Muscle layer of duodenum (tissue), 2 donors: ENCODE measurements around the gene MARK4.
"Not testable (repeated sequence)": the region's sequence is repeated elsewhere in the genome, so short reads cannot be mapped to it uniquely, and the experiment has no call there.

Experiments
- H3K27ac ChIP-seq: one replicate; pipeline ENCODE4 v1.7.0; 2013; ENCODE audit warnings: mild to moderate bottlenecking, low read length
- H3K27me3 ChIP-seq: one replicate; pipeline ENCODE4 v1.7.0; 2013; ENCODE audit warnings: low read depth, mild to moderate bottlenecking, control low read depth, low read length
- H3K36me3 ChIP-seq, 2 donors: one replicate each; pipeline ENCODE4 v1.7.0; 2013; ENCODE audit warnings: low read length in 2 of 2, control low read depth in 1 of 2, mild to moderate bottlenecking in 1 of 2; ENCODE audit not compliant: insufficient read depth in 2 of 2, control insufficient read depth in 1 of 2
- H3K4me1 ChIP-seq, 2 donors: one replicate each; pipeline ENCODE4 v1.7.0; 2013; ENCODE audit warnings: low read length in 2 of 2, mild to moderate bottlenecking in 2 of 2, control low read depth in 1 of 2, moderate library complexity in 1 of 2; ENCODE audit not compliant: insufficient read depth in 2 of 2, control insufficient read depth in 1 of 2
- H3K4me3 ChIP-seq, 2 donors: one replicate each; pipeline ENCODE4 v1.7.0; 2013; ENCODE audit warnings: low read length in 2 of 2, low read depth in 1 of 2, mild to moderate bottlenecking in 1 of 2
- H3K9me3 ChIP-seq, 2 donors: one replicate each; pipeline ENCODE4 v1.7.0; 2013; ENCODE audit warnings: low read length in 2 of 2, control low read depth in 1 of 2, mild to moderate bottlenecking in 1 of 2; ENCODE audit not compliant: control insufficient read depth in 1 of 2
- donor health status: healthy.

The MARK4 gene

GRCh38 chr19:45218911-45219743 lies 31.9 kb upstream of the MARK4 start:
- Histone ChIP-seq H3K27me3 (peaks cover 30% of the 10 kb centered on the region), H3K36me3 (no peaks in the 10 kb centered on the region), H3K4me1 (peaks cover 0 to 13% of the 10 kb centered on the region in 2 donors), H3K27ac (no peak overlapping the region), H3K9me3 (no peaks in the 10 kb centered on the region), H3K4me3 (no peak overlapping the region)

GRCh38 chr19:45222724-45223123 lies 28.3 kb upstream of the MARK4 start:
- H3K4me3 ChIP-seq = no peak overlapping the region
- H3K4me1 ChIP-seq = peaks cover 0 to 1% of the 10 kb centered on the region in 2 donors
- H3K27ac ChIP-seq = no peak overlapping the region
- peaks cover 2% of the 10 kb centered on the region for H3K27me3 ChIP-seq
- H3K9me3 ChIP-seq = no peaks in the 10 kb centered on the region
- no peaks in the 10 kb centered on the region for H3K36me3 ChIP-seq

GRCh38 chr19:45223879-45224278 lies 27.2 kb upstream of the MARK4 start:
- no peak overlapping the region for H3K4me3 ChIP-seq
- H3K9me3 ChIP-seq = no peaks in the 10 kb centered on the region
- no peaks in the 10 kb centered on the region for H3K27me3 ChIP-seq
- H3K36me3 ChIP-seq = no peaks in the 10 kb centered on the region
- H3K27ac ChIP-seq = no peak overlapping the region
- H3K4me1 ChIP-seq = no peaks in the 10 kb centered on the region

GRCh38 chr19:45224645-45225044 lies 26.4 kb upstream of the MARK4 start:
- Histone ChIP-seq H3K4me1 (no peaks in the 10 kb centered on the region), H3K36me3 (no peaks in the 10 kb centered on the region), H3K27ac (no peak overlapping the region), H3K27me3 (no peaks in the 10 kb centered on the region), H3K9me3 (no peaks in the 10 kb centered on the region), H3K4me3 (no peak overlapping the region)

GRCh38 chr19:45229056-45229455 lies 22.0 kb upstream of the MARK4 start:
- not testable (repeated sequence) for H3K4me3 ChIP-seq, H3K9me3 ChIP-seq, H3K36me3 ChIP-seq, H3K4me1 ChIP-seq, H3K27ac ChIP-seq, H3K27me3 ChIP-seq

GRCh38 chr19:45231891-45232290 lies 19.2 kb upstream of the MARK4 start:
- no peak overlapping the region for H3K27ac ChIP-seq
- no peaks in the 10 kb centered on the region for H3K4me1 ChIP-seq
- no peaks in the 10 kb centered on the region for H3K9me3 ChIP-seq
- H3K4me3 ChIP-seq = no peak overlapping the region
- no peaks in the 10 kb centered on the region for H3K36me3 ChIP-seq
- H3K27me3 ChIP-seq = peaks cover 14% of the 10 kb centered on the region

- Histone ChIP-seq H3K4me1 (no peaks in the 10 kb centered on the region), H3K9me3 (no peaks in the 10 kb centered on the region), H3K36me3 (no peaks in the 10 kb centered on the region), H3K4me3 (no peak overlapping the region), H3K27ac (no peak overlapping the region), H3K27me3 (peaks cover 14% of the 10 kb centered on the region)
Measured at GRCh38 chr19:45234089-45234869, 16.8 kb upstream of the MARK4 start.

GRCh38 chr19:45235485-45235884 lies 15.6 kb upstream of the MARK4 start:
- no peaks in the 10 kb centered on the region for H3K4me1 ChIP-seq
- H3K9me3 ChIP-seq = no peaks in the 10 kb centered on the region
- no peak overlapping the region for H3K27ac ChIP-seq
- H3K27me3 ChIP-seq = peaks cover 14% of the 10 kb centered on the region
- no peaks in the 10 kb centered on the region for H3K36me3 ChIP-seq
- no peak overlapping the region for H3K4me3 ChIP-seq

- peaks cover 10% of the 10 kb centered on the region for H3K27me3 ChIP-seq
- H3K27ac ChIP-seq = no peak overlapping the region
- H3K36me3 ChIP-seq = no peaks in the 10 kb centered on the region
- H3K9me3 ChIP-seq = no peaks in the 10 kb centered on the region
- no peak overlapping the region for H3K4me3 ChIP-seq
- H3K4me1 ChIP-seq = no peaks in the 10 kb centered on the region
Measured at GRCh38 chr19:45238556-45238955, 12.5 kb upstream of the MARK4 start.

GRCh38 chr19:45243144-45243732 lies 7.8 kb upstream of the MARK4 start:
- H3K4me3 ChIP-seq = no peak overlapping the region
- no peaks in the 10 kb centered on the region for H3K27me3 ChIP-seq
- H3K36me3 ChIP-seq = no peaks in the 10 kb centered on the region
- no peaks in the 10 kb centered on the region for H3K9me3 ChIP-seq
- no peak overlapping the region for H3K27ac ChIP-seq
- H3K4me1 ChIP-seq = peaks cover 0 to 2% of the 10 kb centered on the region in 2 donors

GRCh38 chr19:45244133-45244794 lies 6.8 kb upstream of the MARK4 start:
- no peak overlapping the region for H3K27ac ChIP-seq
- H3K9me3 ChIP-seq = no peaks in the 10 kb centered on the region
- peak overlapping the region in 1 of 2 donors; percentile 19 for H3K4me3 ChIP-seq
- no peaks in the 10 kb centered on the region for H3K36me3 ChIP-seq
- H3K4me1 ChIP-seq = peaks cover 0 to 8% of the 10 kb centered on the region in 2 donors
- no peaks in the 10 kb centered on the region for H3K27me3 ChIP-seq
